PC-9 (cell line): Measurements from ENCODE around the gene KCTD12. TPM values are rescaled to one million over a fixed set of nuclear protein-coding genes. Genes with fewer than 3 reads are reported as not detected.

Experiments
- BruUV-seq: library from RNA; stranded (reverse); fragments of 400-500 nt; replicated peaks from 2 replicates; lab custom pipeline; 2021; lab: Mats Ljungman, UMichigan
- CTCF ChIA-PET: fragments of 300-600 bp; sonication (Branson Sonifier 250); formaldehyde crosslinking; loops from one replicate; lab custom pipeline; 2022; ENCODE audit warnings: antibody characterized with exemption; lab: Charles Lee
- POLR2A ChIA-PET: fragments of 300-600 bp; sonication (Branson Sonifier 250); formaldehyde crosslinking; loops from one replicate; lab custom pipeline; 2022; ENCODE audit warnings: antibody characterized with exemption; ENCODE audit not compliant: unreplicated experiment; lab: Charles Lee
- DNase-seq, 2 experiments: peaks; one replicate each; pipeline versions ENCODE4 v3.0.0 to v3.0.0-alpha.2; 2015 to 2022; ENCODE audit warnings: mixed read lengths in 1 of 2
- H2AFZ ChIP-seq: fragments of 200-600 bp; sonication (generic); 2 replicates; pipeline ENCODE4 v1.8.1; 2017; ENCODE audit warnings: antibody characterized with exemption
- H3F3A ChIP-seq: fragments of 200-600 bp; sonication (generic); 2 replicates; pipeline ENCODE4 v1.8.1; 2017; ENCODE audit warnings: antibody characterized with exemption, mild to moderate bottlenecking, low read depth; ENCODE audit not compliant: insufficient read depth
- H3K27ac ChIP-seq: fragments of 200-600 bp; sonication (generic); 2 replicates; pipeline ENCODE4 v1.6.1; 2016; ENCODE audit warnings: mixed run types
- H3K27me3 ChIP-seq: fragments of 200-600 bp; sonication (generic); 2 replicates; pipeline ENCODE4 v1.6.1; 2016; ENCODE audit warnings: low read depth, mixed run types; ENCODE audit not compliant: insufficient read depth
- H3K36me3 ChIP-seq: fragments of 200-600 bp; sonication (generic); 2 replicates; pipeline ENCODE4 v1.6.1; 2016; ENCODE audit warnings: low read depth, mixed run types
- H3K4me1 ChIP-seq: fragments of 200-600 bp; sonication (generic); replicated peaks from 2 replicates; pipeline ENCODE4 v1.6.1; 2016; ENCODE audit warnings: mixed run types; ENCODE audit not compliant: insufficient read depth
- H3K4me2 ChIP-seq: fragments of 200-600 bp; sonication (generic); 2 replicates; pipeline ENCODE4 v1.6.1; 2017; ENCODE audit warnings: mixed run types
- H3K4me3 ChIP-seq: fragments of 200-600 bp; sonication (generic); 2 replicates; pipeline ENCODE4 v1.6.1; 2016; ENCODE audit warnings: mixed run types
- H3K79me2 ChIP-seq: fragments of 200-600 bp; sonication (generic); 2 replicates; pipeline ENCODE4 v1.6.1; 2017; ENCODE audit warnings: low read depth, mixed run types
- H3K9me2 ChIP-seq: fragments of 200-600 bp; sonication (generic); 2 replicates; pipeline ENCODE4 v1.8.1; 2017; ENCODE audit warnings: mild to moderate bottlenecking; ENCODE audit not compliant: insufficient read depth
- H3K9me3 ChIP-seq: fragments of 200-600 bp; sonication (generic); 2 replicates; pipeline ENCODE4 v1.8.1; 2016; ENCODE audit warnings: low read depth; ENCODE audit not compliant: insufficient read depth
- H4K20me1 ChIP-seq: fragments of 200-600 bp; sonication (generic); 2 replicates; pipeline ENCODE4 v1.8.1; 2017; ENCODE audit not compliant: insufficient read depth
- CTCF ChIP-seq: fragments of 200-600 bp; sonication (generic); conservative IDR thresholded peaks from 2 replicates; pipeline ENCODE4 v1.6.1; 2017; ENCODE audit warnings: mixed run types, antibody characterized with exemption, mild to moderate bottlenecking, moderate library complexity
- EZH2 ChIP-seq: fragments of 200-600 bp; sonication (generic); IDR thresholded peaks from 2 replicates; pipeline ENCODE4 v1.8.0; 2017; ENCODE audit warnings: antibody characterized with exemption, low read depth
- intact Hi-C: fragments of 100-400 bp; cut with micrococcal nuclease; formaldehyde crosslinking; loops from one replicate; pipeline ENCODE4 v1.10.0; 2022; ENCODE audit not compliant: unreplicated experiment
- total RNA-seq: library from RNA; stranded (reverse); gene quantifications from 2 replicates; pipeline ENCODE4 v1.2.3, GENCODE V29; 2021

KCTD12 gene
- total RNA-seq, 1 experiment from 2014 or later = 0.15 TPM

DNA sequence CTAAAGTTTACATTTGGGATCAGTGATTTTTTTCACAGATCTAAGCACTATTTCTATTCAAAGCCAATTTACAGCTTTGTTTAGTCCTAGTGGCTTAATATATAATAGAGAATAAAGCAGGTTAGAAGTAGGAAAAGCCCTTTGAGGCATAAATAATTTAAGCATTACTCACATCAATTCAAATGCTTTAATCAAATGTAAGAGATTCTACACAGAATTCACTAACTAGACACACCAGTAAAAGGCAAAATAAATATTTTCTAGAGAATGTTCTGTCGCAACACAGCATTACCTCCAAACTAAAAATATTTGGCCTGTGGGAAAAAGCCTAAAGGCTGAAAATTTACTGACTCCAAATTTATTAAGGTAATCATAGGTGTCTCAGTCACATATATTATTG lies 31.3 kb downstream of the KCTD12 start:
- H3K27ac ChIP-seq = peak overlapping the region; percentile 28
- no peaks in the 10 kb centered on the region for H4K20me1 ChIP-seq
- intact Hi-C loops = no loop called here
- no peak for TF ChIP-seq CTCF
- TF ChIP-seq EZH2 = no peak
- BruUV-seq = no TSS peak
- H3K27me3 ChIP-seq = no peaks in the 10 kb centered on the region
- H2AFZ ChIP-seq = no peak overlapping the region
- ChIA-PET POLR2A (no interaction called here), CTCF (no interaction called here)
- no peak overlapping the region for H3K4me3 ChIP-seq
- 0 out of 2 replicates have a peak, but pooled peaks cover 6% of the 10 kb centered on the region for H3F3A ChIP-seq
- H3K36me3 ChIP-seq = no peaks in the 10 kb centered on the region
- no peaks in the 10 kb centered on the region; the same call in 1 of the 2 replicates for H3K9me2 ChIP-seq
- no peak for DNase-seq
- H3K4me1 ChIP-seq = peaks cover 27% of the 10 kb centered on the region; the same call in 1 of the 2 replicates
- no peak overlapping the region for H3K4me2 ChIP-seq
- no peaks in the 10 kb centered on the region for H3K9me3 ChIP-seq
- H3K79me2 ChIP-seq = no peaks in the 10 kb centered on the region

- no TSS peak for BruUV-seq
- Histone ChIP-seq H4K20me1 (no peaks in the 10 kb centered on the region), H3K36me3 (no peaks in the 10 kb centered on the region), H3K27me3 (no peaks in the 10 kb centered on the region), H3K4me3 (no peak overlapping the region), H3K9me3 (no peaks in the 10 kb centered on the region), H3K27ac (peak overlapping the region; percentile 44), H3F3A (0 out of 2 replicates have a peak, but pooled peaks cover 6% of the 10 kb centered on the region), H3K4me2 (no peak overlapping the region), H3K79me2 (no peaks in the 10 kb centered on the region), H3K9me2 (no peaks in the 10 kb centered on the region), H3K4me1 (peaks cover 27% of the 10 kb centered on the region; the same call in 1 of the 2 replicates), H2AFZ (no peak overlapping the region)
- ChIA-PET CTCF (interaction anchor here (0.6 kb wide), 1 partner anchor 984 kb away, joined by 3 read pairs; no protein-coding TSS in a partner anchor), POLR2A (no interaction called here)
- intact Hi-C loops = no loop called here
- TF ChIP-seq CTCF = no peak
- TF ChIP-seq EZH2 = no peak
- no peak for DNase-seq
Measured at GRCh38 chr13:76853921-76854608, 32.1 kb downstream of the KCTD12 start.

- Histone ChIP-seq H3K36me3 (no peaks in the 10 kb centered on the region), H3K27me3 (no peaks in the 10 kb centered on the region), H3K9me2 (no peaks in the 10 kb centered on the region), H3K4me2 (no peak overlapping the region), H2AFZ (no peak overlapping the region), H3F3A (0 out of 2 replicates have a peak, but pooled peaks cover 6% of the 10 kb centered on the region), H3K9me3 (no peaks in the 10 kb centered on the region), H3K79me2 (no peaks in the 10 kb centered on the region), H3K4me3 (no peak overlapping the region), H3K4me1 (peaks cover 27% of the 10 kb centered on the region; the same call in 1 of the 2 replicates), H4K20me1 (no peaks in the 10 kb centered on the region), H3K27ac (peak overlapping the region; percentile 44)
- DNase-seq = no peak
- CTCF ChIA-PET = no interaction called here
- POLR2A ChIA-PET = no interaction called here
- no peak for TF ChIP-seq EZH2
- TF ChIP-seq CTCF = no peak
- no TSS peak for BruUV-seq
- intact Hi-C loops = no loop called here
Measured at GRCh38 chr13:76853481-76853880, 32.7 kb downstream of the KCTD12 start.
